ENCODE results near the gene PDE4C. TPM values are rescaled to one million over a fixed set of nuclear protein-coding genes. Genes with fewer than 3 reads are reported as not detected.

The PDE4C gene
- total and polyA plus RNA-seq, 2 experiments from 2014 or later = 0.10 to 0.43 TPM

DNA sequence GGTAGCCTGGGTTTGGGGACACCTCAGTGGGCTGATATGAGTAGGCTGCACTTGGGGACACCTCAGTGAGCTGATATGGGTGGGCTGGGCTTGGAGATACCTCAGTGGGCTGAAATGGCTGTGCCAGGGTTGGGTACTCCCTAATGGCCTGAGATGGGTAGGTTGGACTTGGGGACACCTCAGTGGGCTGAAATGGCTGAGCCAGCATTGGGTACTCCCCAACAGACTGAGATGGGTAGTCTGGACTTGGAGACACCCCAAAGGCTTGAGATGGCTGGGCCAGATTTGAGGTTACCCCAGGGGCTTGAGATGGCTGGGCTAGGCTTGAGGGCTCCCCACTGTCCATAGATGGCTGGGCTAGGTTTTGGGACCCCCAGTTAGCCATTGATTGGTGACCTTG, 35.9 kb upstream of the PDE4C start:
- no peaks in the 10 kb centered on the region for H3K4me1 ChIP-seq (ENCODE audit: insufficient read depth)
- TF ChIP-seq EZH2phosphoT487 (IDR thresholded peaks at IDR 0.05; ENCODE audit: low read depth, severe bottlenecking, unreplicated experiment) (no peak), EZH2 (IDR thresholded peaks at IDR 0.05; ENCODE audit: borderline replicate concordance) (no peak), CTCF (IDR thresholded peaks at IDR 0.05; ENCODE audit: poor library complexity) (no peak)
- DNase-seq (ENCODE audit: low spot score) = peak; percentile 3
- H2AFZ ChIP-seq = no peak overlapping the region
- H3K9me2 ChIP-seq (replicated peaks; ENCODE audit: insufficient read depth) = no peaks in the 10 kb centered on the region
- H4K20me1 ChIP-seq (ENCODE audit: insufficient read depth, poor library complexity, severe bottlenecking) = no peaks in the 10 kb centered on the region
- H3K4me2 ChIP-seq = no peak overlapping the region
- no peak overlapping the region for H3K27ac ChIP-seq
- no peaks in the 10 kb centered on the region for H3K27me3 ChIP-seq
- no peak overlapping the region for H3K4me3 ChIP-seq
- H3K79me2 ChIP-seq = no peaks in the 10 kb centered on the region
- no peaks in the 10 kb centered on the region for H3K9me3 ChIP-seq (ENCODE audit: low read depth)
- no peaks in the 10 kb centered on the region for H3K36me3 ChIP-seq (replicated peaks; ENCODE audit: insufficient read depth, low read depth)

DNA sequence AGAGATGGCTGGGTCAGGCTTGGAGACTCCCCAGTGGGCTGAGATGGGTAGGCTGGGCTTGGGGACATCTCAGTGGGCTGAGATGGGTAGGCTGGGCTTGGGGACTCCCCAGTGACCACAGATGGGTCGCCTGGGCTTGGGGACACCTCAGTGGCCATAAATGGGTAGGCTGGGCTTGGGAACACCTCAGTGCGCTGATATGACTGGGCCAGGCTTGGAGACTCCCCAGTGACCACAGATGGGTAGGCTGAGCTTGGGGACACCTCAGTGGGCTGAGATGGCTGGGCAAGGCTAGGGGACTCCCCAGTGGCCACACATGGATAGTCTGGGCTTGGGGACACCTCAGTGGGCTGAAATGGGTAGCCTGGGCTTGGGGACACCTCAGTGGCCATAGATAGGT, 35.2 kb upstream of the PDE4C start:
- TF ChIP-seq EZH2 (IDR thresholded peaks at IDR 0.05; ENCODE audit: borderline replicate concordance) = no peak
- no peak for TF ChIP-seq CTCF (IDR thresholded peaks at IDR 0.05; ENCODE audit: poor library complexity)
- TF ChIP-seq EZH2phosphoT487 (IDR thresholded peaks at IDR 0.05; ENCODE audit: low read depth, severe bottlenecking, unreplicated experiment) = no peak
- no peak overlapping the region for H3K27ac ChIP-seq

DNA sequence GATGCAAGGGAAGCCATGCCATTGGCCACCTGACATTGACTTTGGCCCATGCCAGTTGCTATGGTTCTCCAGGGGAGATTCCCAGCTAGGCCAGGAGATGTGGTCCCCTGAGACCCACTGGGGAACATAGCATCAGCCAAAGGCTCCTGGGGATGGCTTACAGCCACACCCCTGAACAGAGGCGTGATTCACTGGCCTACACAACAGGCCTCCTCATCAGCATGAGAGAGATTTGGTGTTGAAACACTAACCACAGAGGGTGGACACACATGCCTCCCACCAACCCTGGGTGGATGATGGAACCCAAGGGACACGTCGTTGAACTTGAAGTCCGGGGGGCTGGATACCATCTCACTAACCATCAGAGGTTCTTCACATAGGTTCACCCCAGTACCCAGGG, 33.7 kb upstream of the PDE4C start:
- Histone ChIP-seq H3K9me2 (replicated peaks; ENCODE audit: insufficient read depth) (no peaks in the 10 kb centered on the region), H3K4me3 (no peak overlapping the region), H3K27me3 (peaks cover 1% of the 10 kb centered on the region), H3K4me2 (no peak overlapping the region), H3K36me3 (replicated peaks; ENCODE audit: insufficient read depth, low read depth) (no peaks in the 10 kb centered on the region), H4K20me1 (ENCODE audit: insufficient read depth, poor library complexity, severe bottlenecking) (no peaks in the 10 kb centered on the region), H2AFZ (no peak overlapping the region), H3K79me2 (no peaks in the 10 kb centered on the region), H3K27ac (no peak overlapping the region), H3K4me1 (ENCODE audit: insufficient read depth) (no peaks in the 10 kb centered on the region), H3K9me3 (ENCODE audit: low read depth) (no peaks in the 10 kb centered on the region)
- TF ChIP-seq EZH2 (IDR thresholded peaks at IDR 0.05; ENCODE audit: borderline replicate concordance) (no peak), CTCF (IDR thresholded peaks at IDR 0.05; ENCODE audit: poor library complexity) (no peak), EZH2phosphoT487 (IDR thresholded peaks at IDR 0.05; ENCODE audit: low read depth, severe bottlenecking, unreplicated experiment) (no peak)
- 99% methylated on average over 4 of the region's 4 CpGs for WGBS (ENCODE audit: low lambda C conversion rate, missing lambda C conversion rate)
- no peak for DNase-seq (ENCODE audit: low spot score)

More for the DNA sequence above, 35.2 kb upstream of the PDE4C start:
- H3K9me2 ChIP-seq (replicated peaks; ENCODE audit: insufficient read depth) = no peaks in the 10 kb centered on the region
- WGBS (ENCODE audit: low lambda C conversion rate, missing lambda C conversion rate) = 88% methylated on average over 2 of the region's 2 CpGs
- no peak overlapping the region for H3K4me2 ChIP-seq
- no peaks in the 10 kb centered on the region for H3K9me3 ChIP-seq (ENCODE audit: low read depth)
- no peaks in the 10 kb centered on the region for H3K79me2 ChIP-seq
- no peak overlapping the region for H3K4me3 ChIP-seq
- H3K36me3 ChIP-seq (replicated peaks; ENCODE audit: insufficient read depth, low read depth) = no peaks in the 10 kb centered on the region
- H2AFZ ChIP-seq = no peak overlapping the region
- no peaks in the 10 kb centered on the region for H4K20me1 ChIP-seq (ENCODE audit: insufficient read depth, poor library complexity, severe bottlenecking)
- no peaks in the 10 kb centered on the region for H3K27me3 ChIP-seq
- no peaks in the 10 kb centered on the region for H3K4me1 ChIP-seq (ENCODE audit: insufficient read depth)
- peak; percentile 4 for DNase-seq (ENCODE audit: low spot score)

Measured in hepatocyte (in vitro differentiated cells).